Measurements from ENCODE around the gene SPC24. TPM values are rescaled to one million over a fixed set of nuclear protein-coding genes. Genes with fewer than 3 reads are reported as not detected.

SPC24 gene
- total RNA-seq, 2 donors from 2014 or later: 1.2 to 5.7 TPM

DNA sequence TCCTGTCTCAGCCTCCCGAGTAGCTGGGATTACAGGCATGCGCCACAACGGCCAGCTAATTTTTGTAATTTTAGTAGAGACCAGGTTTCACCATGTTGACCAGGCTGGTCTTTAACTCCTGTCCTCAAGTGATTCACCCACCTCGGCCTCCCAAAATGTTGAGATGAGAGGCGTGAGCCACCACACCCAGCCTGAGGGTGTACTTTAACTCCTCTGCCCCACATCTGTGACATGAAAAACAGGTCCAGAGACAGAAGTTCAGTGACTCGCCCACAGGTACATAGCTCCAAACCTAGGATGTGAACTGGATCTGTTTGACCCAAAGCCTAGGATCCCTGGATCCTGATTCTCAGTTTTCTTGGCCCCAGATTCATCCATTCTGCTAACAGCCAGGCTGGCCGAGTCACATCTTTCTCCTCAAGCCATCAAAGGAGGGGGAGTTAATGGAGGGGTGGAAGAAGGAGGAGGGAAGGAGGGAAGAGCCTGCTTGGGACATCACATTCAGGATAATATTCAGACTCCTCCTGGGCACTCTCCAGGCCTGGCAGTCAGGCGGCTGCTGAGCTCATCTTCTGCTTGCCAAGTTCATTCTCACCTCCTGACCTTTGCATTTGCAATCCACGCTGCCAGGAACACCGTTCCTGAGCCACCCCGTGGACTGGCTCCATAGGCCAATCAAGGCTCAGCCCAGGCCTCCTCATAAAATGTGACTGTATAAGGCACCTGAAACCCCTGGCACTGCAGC lies 3.1 kb downstream of the SPC24 start:
- no peaks in the 10 kb centered on the region for H3K36me3 ChIP-seq
- peak; percentile 89 for DNase-seq (ENCODE audit: low spot score)
- H3K27me3 ChIP-seq: no peaks in the 10 kb centered on the region
- peak overlapping the region; percentile 88 to 93 for H3K27ac ChIP-seq
- peaks cover 0 to 51% of the 10 kb centered on the region in 2 donors for H3K4me1 ChIP-seq
- TF ChIP-seq, protein P1, sequence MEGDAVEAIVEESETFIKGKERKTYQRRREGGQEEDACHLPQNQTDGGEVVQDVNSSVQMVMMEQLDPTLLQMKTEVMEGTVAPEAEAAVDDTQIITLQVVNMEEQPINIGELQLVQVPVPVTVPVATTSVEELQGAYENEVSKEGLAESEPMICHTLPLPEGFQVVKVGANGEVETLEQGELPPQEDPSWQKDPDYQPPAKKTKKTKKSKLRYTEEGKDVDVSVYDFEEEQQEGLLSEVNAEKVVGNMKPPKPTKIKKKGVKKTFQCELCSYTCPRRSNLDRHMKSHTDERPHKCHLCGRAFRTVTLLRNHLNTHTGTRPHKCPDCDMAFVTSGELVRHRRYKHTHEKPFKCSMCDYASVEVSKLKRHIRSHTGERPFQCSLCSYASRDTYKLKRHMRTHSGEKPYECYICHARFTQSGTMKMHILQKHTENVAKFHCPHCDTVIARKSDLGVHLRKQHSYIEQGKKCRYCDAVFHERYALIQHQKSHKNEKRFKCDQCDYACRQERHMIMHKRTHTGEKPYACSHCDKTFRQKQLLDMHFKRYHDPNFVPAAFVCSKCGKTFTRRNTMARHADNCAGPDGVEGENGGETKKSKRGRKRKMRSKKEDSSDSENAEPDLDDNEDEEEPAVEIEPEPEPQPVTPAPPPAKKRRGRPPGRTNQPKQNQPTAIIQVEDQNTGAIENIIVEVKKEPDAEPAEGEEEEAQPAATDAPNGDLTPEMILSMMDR (IDR thresholded peaks at IDR 0.05): no peak
- H3K4me3 ChIP-seq: no peak overlapping the region
- H3K9me3 ChIP-seq: no peaks in the 10 kb centered on the region

DNA sequence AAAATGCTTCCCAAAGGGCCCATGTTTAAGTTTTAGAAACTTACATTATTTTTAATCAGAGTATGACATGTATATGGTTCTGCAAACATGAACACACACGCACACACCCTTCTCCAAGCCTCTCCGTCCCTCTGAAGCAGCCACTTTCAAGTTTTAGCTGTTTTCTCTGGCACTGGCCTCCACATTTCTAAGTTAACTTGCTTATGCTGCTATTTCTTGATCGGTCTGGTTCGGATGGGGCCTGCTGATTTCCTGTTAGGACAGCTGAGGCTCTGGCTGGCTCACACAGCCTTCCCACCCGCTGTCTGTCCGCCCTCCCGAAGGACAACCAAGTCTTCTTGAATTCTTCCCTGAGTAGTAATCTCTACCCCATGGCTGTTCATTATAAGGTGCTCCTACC lies 4.4 kb downstream of the SPC24 start:
- H3K27me3 ChIP-seq: no peaks in the 10 kb centered on the region
- no peaks in the 10 kb centered on the region for H3K9me3 ChIP-seq
- peaks cover 0 to 46% of the 10 kb centered on the region in 2 donors for H3K4me1 ChIP-seq
- TF ChIP-seq, protein P1 (IDR thresholded peaks at IDR 0.05): no peak
- DNase-seq (ENCODE audit: low spot score): no peak
- H3K4me3 ChIP-seq: no peak overlapping the region
- peak overlapping the region; percentile 88 to 93 for H3K27ac ChIP-seq
- H3K36me3 ChIP-seq: no peaks in the 10 kb centered on the region

DNA sequence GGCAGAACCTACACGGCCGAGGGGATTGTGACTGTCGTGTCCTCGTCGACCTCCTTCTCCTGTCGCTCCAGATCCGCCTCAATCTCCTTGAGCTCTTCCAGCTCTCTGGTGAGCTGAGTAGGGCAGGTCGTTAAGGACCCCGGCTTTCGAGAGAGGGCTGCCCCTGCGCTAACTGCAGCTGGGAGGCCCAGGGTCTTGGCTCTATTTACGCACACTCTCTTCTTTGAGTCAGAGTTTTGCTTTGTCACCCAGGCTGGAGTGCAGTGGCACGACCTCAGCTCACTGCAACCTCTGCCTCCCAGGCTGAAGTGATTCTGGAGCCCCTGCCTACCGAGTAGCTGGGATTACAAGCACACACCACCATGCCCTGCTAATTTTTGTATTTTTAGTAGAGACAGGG lies 7.6 kb downstream of the SPC24 start:
- H3K4me1 ChIP-seq: peaks cover under 1 to 41% of the 10 kb centered on the region in 2 donors
- H3K27me3 ChIP-seq: no peaks in the 10 kb centered on the region
- no peaks in the 10 kb centered on the region for H3K36me3 ChIP-seq
- no peaks in the 10 kb centered on the region for H3K9me3 ChIP-seq
- no peak for DNase-seq (ENCODE audit: low spot score)
- H3K27ac ChIP-seq: peak overlapping the region; percentile 51 to 56
- no peak overlapping the region for H3K4me3 ChIP-seq
- TF ChIP-seq, protein P1 (IDR thresholded peaks at IDR 0.05): no peak

DNA sequence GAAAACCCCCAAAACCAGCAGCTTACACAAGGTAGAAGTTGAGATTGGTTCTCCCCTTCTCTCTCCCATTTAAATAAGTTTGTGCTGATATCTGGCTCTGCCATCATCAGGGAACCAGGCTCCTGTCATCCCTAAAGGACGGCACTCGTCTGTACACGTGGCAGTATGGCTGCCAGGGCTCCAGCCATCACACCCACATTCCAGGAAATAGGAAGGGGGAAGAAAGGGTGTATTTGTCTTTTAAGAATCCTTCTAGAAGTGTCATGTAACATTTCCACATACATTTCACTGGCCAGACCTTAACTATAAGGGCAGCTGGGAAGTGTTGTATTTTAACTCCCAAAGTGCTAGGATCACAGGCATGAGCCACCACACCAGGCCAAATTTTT lies 10.1 kb downstream of the SPC24 start:
- no peaks in the 10 kb centered on the region for H3K9me3 ChIP-seq
- no peak for DNase-seq (ENCODE audit: low spot score)
- H3K36me3 ChIP-seq: no peaks in the 10 kb centered on the region
- peak overlapping the region; percentile 98 to 99 for H3K27ac ChIP-seq
- TF ChIP-seq, protein P1 (IDR thresholded peaks at IDR 0.05): no peak
- H3K4me3 ChIP-seq: no peak overlapping the region
- peaks cover 3 to 35% of the 10 kb centered on the region in 2 donors for H3K4me1 ChIP-seq
- H3K27me3 ChIP-seq: no peaks in the 10 kb centered on the region

DNA sequence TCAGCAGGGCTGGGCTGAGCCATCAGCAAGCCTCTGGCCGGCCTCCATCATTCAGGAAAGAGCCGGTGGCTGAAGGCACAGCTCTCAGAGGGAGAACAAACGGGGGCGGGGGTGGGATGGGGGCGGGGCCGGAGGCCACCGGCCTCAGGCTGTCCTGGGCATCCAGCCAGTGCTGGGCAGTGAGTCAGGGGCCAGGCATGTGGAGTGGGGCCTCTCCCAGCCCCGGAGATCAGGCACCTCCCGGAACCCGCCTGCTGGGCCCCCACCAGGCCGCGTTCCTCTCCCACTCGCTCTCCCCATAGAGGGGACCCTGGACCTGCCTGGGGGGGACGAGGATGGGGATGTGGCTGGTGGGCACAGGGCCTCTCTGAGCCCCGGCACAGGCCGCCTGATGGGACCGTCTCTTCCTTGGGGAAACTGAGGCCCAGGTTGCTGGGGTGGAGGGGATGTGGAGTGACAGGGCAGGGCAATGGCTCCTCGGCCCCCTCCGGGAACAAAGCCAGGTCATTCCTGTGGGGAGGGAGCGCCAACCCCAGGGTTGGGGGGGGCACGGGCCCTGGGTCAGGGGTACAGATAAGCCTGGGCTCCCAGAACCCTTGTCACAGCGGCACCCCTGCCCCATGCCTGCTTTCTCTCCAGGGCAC lies 12.9 kb downstream of the SPC24 start:
- H3K27me3 ChIP-seq: no peaks in the 10 kb centered on the region
- peak overlapping the region in 1 of 2 donors; percentile 32 for H3K4me3 ChIP-seq
- TF ChIP-seq, protein P1 (IDR thresholded peaks at IDR 0.05): peak in 1 of 2 donors; percentile 6
- no peaks in the 10 kb centered on the region for H3K36me3 ChIP-seq
- no peaks in the 10 kb centered on the region for H3K9me3 ChIP-seq
- peak; percentile 95 for DNase-seq (ENCODE audit: low spot score)
- peak overlapping the region; percentile 98 to 99 for H3K27ac ChIP-seq
- H3K4me1 ChIP-seq: peaks cover 3 to 60% of the 10 kb centered on the region in 2 donors

All from right atrium auricular region (tissue), 2 donors.